GM19397 (cell line): ENCODE data around the gene TBX3.

Source experiments
- ATAC-seq: cut with Tn5 transposase; IDR thresholded peaks from one replicate; pipeline ENCODE4 v1.9.1; 2021; ENCODE audit warnings: mild to moderate bottlenecking, moderate library complexity; ENCODE audit not compliant: unreplicated experiment

TBX3 gene

DNA sequence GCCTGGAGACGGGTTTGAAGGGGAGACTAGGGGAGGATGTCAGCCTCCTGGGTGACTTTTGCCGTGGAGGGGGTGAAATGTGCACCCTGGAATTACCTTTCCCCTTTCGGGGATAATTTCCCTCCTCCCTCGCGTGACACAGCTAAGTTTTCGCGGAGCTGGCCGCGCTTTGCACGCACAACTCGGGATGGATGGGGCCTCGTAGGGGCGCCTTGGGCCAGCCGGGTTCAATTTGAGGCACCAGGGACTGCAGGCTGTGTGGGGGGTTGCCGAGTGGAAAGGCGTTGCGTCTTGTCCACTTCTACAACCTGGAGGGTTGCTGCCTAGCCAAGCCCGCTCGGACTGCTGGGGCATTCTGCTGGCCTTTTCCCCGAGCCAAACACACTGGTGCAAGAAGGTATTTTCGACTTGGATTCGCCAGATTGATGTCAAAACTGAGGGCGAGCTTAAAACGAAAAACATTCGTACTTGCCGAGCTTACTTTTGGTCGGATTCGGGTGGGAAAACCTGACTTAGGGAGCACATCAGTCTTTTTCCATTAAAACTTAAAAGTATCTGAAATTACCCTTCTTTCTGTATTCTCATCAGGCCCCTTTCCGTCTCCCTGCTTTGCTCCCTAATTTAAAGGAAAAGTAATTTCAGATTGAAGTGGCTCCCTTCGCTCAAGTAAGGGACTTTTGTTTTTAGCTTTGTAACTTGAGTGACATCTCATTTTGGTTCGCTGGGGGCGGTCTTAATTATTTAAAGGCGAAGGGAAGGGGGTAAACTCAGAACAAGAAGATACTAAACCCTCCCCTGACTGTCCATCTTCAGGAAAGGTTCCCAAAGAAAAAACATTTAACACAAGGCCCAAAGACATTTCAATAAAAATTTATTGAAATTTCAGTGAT lies 14.3 kb downstream of the TBX3 start:
- ATAC-seq = no peak

DNA sequence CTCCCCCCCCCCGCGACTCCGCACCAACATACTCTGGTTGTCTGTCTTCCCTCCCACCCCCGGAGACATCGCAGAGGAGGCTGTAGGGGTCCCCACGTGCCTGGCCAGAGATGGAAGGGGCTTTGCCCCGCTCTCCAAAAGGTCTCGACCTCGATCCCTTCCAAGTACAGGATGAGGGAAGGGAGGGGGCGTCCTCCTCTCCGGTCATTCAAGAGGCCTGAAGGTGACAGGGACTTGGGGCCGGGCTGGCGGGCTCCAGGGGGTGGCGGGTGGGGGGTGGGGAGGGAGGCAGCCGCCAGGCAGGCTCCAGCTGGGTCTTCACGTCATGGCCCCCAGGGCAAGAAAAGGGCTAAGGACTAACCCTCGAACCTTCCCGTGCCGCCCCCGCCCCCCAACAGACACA lies 15.1 kb downstream of the TBX3 start:
- no peak for ATAC-seq

DNA sequence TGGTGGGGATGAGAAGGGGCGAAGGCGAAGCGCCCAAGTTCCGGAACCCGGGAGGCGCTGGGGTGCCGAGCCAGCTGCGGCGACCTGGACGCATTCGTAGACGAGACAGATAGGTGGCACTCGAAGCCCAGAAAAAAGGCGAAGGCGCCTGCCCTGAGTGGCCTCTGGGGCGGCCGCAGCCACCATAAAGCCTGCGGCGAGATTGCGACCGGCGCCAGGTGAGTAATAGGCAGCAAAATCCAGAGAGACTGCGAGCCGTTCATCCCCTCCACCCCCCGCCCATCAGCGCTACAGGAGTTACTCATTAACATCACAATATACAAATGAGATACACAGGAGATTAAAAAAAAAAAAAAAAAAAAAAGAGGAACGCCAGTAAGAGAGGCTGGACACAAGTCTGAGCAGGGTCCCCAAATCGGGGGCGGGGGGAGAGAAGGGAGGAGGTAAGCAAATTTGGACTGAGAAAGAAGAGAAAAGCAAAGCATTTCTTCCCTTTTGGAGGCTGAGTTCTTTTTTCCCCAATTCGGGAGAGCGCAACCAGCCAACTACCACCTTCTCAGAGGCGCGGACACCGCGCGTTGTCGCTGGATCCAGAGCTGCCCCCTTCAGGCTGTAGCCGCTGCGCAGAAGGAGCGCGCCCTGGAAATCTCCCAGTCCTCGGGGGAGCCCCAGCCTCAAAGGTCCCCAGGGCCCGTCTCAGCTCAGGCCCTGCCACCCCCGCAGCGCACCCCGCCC lies 15.7 kb downstream of the TBX3 start:
- no peak for ATAC-seq

DNA sequence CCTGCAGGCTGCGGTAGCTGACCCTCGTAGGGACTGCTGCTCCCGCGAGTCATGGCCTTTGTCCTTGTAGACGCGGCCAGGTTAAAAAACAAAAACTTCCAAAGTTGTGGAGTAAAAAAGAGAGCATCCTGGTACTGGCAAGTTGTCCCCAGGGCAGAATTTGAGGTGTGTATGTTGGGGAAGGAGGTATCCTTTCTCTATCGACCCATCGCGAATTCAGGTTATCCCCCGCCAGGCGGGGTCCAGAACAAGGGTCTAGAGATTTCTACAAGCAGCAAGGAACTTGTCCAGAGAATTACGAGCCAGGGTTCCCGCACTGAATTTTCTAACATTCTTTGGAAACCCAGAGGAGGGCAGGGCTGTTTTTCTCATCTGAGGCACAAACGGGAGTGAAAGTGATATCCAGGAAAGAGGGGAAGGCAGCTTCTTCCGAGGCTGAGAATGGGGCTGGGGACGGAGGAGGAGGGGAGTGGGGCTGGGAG lies 16.3 kb downstream of the TBX3 start:
- ATAC-seq = no peak

DNA sequence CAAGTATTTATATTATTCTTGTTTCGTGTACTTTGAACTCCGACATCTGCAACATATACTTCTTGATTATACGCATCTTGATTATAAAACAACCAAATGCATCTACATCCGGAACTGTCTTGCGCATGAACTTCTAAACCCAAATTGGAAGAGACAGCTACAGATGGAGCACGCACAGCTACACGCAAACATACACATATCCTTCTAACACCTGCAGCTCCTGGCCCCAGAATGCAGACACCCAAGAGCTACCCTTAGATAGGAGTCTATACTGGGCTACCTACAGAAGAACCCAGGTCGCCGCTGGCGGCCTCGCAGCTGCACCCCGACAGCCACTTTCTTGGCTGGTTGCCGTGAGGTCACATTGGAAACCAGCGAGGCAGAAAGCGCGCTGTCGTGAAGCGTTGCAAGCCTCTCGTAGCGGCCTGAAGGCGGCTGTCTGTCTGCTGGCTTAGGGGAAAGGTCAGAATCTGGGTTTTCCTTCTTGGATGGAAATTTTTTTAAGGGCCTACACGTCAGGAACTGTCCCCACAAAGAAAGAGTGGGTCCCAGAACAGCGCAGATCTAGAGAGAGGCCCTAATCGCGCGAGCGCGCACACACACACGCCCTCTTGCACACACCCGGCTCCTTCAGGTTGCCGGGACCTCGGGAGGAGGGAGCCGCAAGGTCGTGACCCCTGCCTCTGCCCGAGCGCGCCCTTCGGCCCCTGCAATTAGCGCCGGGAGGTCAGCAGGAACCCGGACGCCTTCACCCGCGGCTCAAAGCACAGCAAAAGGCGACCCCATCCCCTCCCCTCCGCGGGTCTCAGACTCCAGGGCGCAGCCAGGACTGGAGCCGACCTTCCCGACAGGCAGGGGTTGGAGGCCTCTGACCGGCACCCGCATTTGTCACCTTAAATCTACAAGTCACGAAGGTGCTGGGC lies 17.0 kb downstream of the TBX3 start:
- ATAC-seq = no peak

DNA sequence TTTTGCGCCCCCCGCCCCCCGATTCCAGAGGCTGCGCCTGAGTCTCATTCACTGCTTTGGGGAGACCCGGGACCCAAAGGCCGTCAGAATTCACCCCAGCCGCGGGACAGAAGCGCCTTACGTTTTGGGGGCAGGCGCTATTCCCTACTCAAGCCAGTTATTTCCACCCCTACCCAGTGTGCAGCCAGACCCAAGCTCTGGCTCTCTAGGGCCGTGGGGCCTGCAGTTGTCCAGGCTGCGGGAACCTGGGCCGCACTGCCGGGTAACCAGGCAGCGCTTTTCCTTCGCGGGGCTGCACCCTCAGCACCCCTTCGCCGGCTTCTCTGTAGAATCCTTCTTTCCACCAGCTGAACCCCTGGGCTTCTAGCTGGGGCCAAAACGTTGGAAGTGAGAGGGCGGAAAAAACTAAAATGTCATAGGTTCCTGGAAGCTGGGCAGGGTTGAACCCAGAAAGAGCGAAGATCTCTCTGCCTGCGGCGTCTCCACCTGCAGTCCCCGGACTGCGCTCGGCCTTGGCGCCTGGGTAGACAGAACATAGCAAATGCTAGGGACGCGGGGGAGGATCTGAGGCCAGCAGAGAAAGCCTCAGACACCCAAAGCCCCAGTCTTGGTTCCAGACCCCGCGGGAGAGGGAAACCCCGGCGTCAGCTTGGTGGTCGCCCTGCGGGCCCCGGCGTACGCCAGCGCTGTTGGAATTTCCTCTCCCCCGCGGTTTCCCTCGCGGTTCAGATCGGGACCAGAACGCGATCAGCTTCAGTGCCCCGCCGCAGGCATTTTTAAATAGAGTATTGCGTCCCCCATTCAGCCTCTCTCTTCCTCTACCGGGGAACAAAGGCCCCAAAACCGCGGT lies 18.3 kb downstream of the TBX3 start:
- no peak for ATAC-seq

DNA sequence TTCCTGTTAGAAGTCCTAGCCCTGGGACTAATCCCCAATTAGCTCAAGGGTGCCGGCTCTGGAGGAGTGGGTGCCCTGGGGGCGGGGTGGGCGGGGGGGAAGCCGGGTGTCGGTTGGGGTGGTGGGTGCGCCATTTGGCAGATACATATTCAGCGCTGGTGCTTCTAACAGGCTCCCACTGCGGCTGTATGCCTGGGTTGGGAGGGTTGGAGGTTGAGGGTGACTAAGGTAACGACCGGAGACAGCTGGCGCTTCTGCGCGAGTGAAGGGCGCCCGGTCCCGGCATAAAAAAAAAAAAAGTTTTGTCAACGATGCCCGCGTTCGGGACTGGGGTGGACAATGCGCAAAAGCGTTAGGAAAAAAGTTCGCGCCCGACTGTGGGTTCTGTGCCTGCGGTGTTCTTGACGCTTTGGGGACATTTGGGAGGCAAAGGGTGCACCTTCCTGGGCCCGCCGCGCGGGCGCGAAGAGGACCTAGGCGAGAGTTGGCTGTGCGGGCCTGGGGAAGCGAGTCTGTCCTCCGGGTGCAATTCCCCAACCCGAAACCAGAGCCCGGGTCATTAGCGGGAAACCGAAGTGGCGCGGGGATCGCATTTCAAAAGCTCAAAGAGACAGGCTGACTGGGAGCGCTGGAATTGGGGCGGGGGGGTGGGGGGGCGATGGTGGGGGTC lies 19.2 kb downstream of the TBX3 start:
- ATAC-seq = no peak

DNA sequence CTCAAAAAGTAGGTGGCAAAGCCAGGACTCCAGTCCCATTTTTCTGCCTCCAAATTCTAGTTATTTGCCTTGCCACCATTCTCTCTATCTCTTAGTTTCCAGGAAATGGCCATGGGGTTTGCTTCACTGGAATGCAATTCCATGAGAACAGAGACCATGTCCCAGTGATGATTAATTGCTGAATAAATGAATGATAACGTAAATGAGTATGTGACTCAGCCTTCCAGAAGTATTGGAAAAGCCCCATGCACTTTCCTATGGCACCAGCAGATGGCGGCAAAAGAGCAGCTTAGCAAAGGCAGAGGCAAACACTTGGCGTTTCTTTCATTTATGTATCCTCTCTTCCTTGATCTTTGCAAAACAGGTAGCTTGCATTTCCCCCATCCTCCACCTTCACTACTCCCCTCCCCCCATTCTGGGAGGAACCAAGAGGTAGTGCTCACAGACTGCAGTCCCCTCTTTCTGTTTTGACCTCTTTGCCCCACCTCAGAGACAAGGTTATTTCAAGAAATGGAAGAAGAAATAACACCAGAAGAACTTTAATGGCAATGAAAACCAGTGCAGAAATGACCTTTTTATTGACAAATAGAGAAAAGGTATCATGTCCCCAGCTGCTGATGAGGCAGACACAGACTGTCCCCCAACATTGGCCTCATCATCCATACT lies 21.3 kb downstream of the TBX3 start:
- ATAC-seq = no peak

DNA sequence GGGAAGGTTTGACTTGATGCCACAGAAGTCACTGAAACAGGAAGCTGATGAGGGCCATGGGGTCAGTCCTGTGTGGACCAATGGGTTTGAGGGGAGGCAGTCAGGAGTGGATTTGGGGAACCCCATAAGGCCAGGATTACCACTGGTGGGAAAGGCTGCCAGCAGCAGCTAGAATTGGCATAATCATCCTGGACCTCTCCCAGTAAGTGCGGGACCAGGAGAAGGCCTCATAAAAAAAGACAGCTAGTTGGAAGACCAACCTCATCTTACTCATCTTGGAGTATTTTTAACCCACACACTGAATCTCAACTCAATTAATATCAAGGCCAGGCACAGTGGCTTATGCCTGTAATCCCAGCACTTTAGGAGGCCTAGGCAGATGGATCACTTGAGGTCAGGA lies 22.7 kb downstream of the TBX3 start:
- ATAC-seq = no peak

DNA sequence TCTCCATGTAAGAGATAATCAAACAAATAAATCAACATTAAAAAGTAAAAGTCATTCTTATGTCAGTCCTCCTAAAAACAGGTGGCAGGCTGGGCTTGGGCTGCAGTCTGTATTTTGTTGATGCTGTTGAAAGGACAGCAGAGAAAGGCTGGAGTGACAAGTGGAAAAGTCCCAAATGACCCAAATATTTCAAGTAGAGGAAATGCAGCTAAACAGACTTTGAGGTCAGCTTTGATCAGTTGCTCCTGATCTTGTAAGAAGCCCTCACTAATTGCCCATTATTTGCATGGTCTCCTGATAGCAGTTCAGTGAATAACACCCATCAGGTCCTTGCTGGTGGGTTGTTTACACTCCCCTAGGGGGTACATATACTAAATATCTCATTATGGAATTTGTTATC lies 24.9 kb downstream of the TBX3 start:
- no peak for ATAC-seq

DNA sequence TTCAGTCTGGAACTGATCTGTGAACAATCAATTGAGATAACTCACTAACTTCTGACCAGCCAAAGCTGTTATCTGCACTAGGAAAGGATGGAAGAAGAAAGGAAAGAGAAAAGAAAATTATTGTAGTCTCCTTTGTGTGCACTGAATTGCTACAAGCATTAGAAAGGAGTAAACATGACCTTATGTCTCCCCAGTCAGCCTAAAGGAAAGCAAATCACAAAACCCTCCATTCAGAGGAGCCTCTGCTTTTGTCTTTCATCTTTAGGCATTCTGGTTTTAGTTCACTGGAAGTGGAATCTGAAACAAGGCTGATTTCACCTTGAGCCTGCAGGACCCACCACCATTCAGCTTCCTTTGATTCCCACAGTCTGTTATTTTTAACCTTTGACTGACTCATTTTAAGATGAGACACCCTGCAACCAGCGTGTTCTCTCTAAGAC lies 26.0 kb downstream of the TBX3 start:
- no peak for ATAC-seq

DNA sequence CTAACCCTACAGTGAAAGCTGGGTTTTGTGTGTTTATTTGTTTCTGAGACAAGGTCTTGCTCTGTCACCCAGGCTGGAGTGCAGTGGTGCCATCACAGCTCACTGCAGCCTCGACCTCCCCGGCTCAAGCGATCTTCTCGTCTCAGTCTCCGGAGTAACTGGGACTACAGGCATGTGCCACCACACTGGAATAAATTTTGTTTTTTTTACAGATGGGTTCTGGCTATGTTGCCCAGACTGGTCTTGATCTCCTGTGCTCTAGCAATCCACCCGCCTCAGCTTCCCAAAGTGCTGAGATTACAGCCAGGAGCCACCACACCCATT lies 26.4 kb downstream of the TBX3 start:
- no peak for ATAC-seq

DNA sequence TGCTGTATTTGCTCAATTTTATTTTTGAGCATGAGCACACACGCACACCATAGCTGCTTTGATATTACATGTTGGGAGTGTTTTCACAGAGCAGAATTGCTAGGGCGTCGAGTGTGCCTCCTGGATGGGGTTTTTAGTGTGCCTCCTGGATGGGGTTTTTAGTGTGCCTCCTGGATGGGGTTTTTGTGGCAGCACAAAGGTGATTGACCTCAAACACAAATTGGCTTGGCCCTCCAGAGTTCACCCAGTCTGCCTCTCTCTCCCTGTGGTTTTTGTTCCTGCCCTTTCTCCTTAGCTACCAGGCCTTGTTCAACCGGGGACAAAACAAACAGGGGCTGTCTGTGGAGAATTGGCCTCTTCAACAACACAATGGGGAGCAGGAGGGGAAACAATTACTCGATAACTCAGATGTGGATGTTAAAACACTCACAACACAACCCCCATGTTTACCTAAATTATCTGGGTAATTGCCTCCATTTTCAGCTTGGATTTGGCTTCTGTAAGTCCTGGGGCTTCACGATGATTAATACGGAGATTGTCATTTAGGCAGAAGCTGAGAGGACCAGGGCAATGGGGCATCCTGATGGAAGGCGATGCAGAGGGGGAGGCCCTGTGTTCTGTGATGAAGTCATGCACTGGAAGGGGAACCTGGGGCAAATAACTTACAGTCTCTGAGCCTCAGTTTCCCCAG lies 26.9 kb downstream of the TBX3 start:
- no peak for ATAC-seq

DNA sequence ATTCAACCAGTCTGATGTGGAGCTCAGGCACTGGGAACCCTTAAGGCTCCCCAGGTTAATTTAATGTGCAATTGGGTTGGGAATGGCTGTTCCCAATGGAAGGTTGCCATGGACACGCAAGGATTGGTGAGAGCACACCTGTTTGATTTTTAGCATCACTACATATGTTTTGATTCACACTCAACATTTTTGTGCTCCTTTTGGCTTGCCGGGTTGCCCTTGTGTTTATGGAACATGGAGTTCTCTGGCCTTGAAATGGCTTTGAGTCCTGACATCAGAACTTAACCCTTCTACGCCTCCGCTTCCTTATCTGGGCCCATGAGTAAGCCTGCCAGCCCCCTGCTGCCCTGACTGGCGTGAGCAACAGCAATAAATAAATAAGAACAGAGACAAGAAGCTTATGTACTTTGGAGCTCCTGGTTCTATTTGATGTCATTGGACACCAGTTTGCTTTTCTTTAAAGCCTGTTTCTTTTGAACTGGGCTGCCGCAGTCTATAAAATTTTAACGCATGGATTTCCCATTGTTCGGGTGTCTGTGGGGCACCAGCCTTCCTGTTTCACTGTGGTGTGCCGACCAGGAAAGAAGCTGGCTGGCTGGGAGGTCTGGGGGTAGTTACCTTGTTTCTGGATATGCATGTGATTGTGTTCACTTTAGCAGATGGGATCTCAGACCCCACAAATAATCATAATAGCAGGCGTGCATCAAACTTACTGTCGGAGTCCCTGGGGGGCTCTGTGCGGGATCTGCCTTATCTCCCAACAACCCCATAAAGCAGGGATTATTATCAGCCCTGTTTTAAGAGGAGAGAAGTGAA lies 27.8 kb downstream of the TBX3 start:
- no peak for ATAC-seq

DNA sequence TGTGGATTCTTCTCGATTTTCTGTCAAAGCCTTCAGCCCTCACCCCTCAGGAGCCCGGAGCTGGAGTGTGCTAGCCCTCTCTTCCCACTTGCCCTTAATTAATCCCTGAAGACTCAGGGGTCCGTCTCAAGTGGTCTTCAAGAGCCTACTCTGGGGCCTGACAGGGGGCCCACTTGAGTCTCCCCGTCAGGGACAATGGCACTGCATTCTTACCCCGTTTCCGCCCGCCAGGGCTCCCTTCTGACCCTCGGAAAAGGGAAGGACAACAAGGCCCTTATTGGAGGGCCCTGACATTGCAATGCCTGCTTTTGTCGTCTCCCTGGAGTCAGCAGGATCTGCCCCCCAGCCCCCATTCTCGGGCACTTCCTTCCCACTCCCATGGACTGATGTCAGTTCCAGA lies 34.4 kb downstream of the TBX3 start:
- ATAC-seq = no peak

DNA sequence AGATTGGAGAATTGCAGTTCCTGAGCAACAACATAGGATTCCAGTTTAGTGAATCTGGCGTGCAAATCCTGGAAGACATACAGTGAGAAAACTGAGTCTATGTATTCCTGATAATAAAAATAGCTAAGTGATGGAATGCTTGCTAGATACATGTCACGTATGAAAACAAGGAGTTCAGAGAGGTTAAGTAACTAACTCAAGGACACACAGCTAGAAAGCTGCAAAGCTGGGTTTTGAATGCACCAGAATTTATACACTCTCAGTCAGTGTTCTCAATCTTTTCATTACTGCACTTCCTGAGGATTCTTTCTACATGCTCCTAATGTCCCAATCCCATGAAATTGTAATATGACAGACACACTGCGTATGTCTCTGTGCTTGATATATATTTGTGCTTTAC lies 35.3 kb downstream of the TBX3 start:
- ATAC-seq = no peak

DNA sequence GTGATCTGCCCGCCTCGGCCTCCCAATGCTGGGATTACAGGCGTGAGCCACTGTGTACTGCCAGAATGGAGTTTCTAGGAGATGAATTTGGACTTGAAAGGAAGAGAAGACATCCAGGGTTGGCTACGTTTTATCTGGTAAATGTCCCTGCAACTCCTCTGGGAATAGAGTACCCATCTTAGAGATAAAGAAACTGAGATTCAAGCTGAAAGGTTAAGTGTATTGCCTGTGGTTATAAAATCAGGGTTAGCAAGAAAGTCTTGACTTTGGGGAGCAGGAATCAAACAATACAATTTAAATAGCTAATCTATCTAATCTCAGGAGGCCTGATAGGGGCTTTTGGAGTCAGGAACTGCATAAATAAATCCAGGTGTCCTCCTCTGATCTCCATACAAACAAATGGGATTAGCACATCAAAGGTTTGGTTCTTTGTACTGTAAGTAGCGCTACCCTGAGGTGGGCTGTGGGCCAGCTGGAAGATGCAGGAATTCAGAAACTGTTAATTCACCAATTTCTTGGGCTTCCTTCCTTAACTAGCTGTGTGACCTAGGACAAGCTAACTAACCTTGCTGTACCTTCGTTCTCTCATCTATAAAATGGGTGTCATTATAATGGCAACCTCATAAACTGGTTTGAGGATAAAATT lies 45.1 kb downstream of the TBX3 start:
- ATAC-seq = no peak
